H1 (cell line): ENCODE results near the gene ZNF680. TPM values are rescaled to one million over a fixed set of nuclear protein-coding genes. Genes with fewer than 3 reads are reported as not detected.

Experiments
- CTCF ChIA-PET: fragments of 300-600 bp; sonication (Branson Sonifier 250); formaldehyde crosslinking; loops from one replicate; lab custom pipeline; 2021; ENCODE audit not compliant: partially characterized antibody; lab: Charles Lee
- POLR2A ChIA-PET: fragments of 300-600 bp; sonication (Branson Sonifier 250); formaldehyde crosslinking; loops from one replicate; lab custom pipeline; 2021; ENCODE audit warnings: inconsistent platforms; ENCODE audit not compliant: partially characterized antibody; lab: Charles Lee
- DNase-seq, 2 experiments: peaks; one replicate each; pipeline versions ENCODE4 v3.0.0 to v3.0.0-alpha.2; 2010 to 2022; ENCODE audit warnings: low spot score in 2 of 2, low read depth in 1 of 2, mixed read lengths in 1 of 2
- FAIRE-seq: peaks from 2 replicates; lab custom pipeline; 2011; peaks lifted over from hg19 to GRCh38; lab: Jason Lieb, UNC
- H2AFZ ChIP-seq: 2 replicates; pipeline ENCODE4 v1.8.1; 2012; ENCODE audit warnings: low read length, inconsistent platforms
- H2AK5ac ChIP-seq: 2 replicates; pipeline ENCODE4 v1.6.1; 2013; ENCODE audit warnings: low read depth, low read length
- H2BK120ac ChIP-seq: replicated peaks from 2 replicates; pipeline ENCODE3; 2013; ENCODE audit warnings: low read depth, low read length, inconsistent platforms
- H2BK12ac ChIP-seq: 2 replicates; pipeline ENCODE4 v1.6.1; 2013; ENCODE audit warnings: low read depth, low read length
- H2BK15ac ChIP-seq: 2 replicates; pipeline ENCODE4 v1.6.1; 2013; ENCODE audit warnings: low read length
- H2BK20ac ChIP-seq: 2 replicates; pipeline ENCODE4 v1.6.1; 2013; ENCODE audit warnings: low read length
- H2BK5ac ChIP-seq: 2 replicates; pipeline ENCODE4 v1.6.1; 2013; ENCODE audit warnings: low read depth, low read length
- H3K14ac ChIP-seq: 2 replicates; pipeline ENCODE4 v1.6.1; 2013; ENCODE audit warnings: inconsistent platforms; ENCODE audit not compliant: insufficient read length
- H3K18ac ChIP-seq: 2 replicates; pipeline ENCODE4 v1.6.1; 2013; ENCODE audit warnings: low read length; ENCODE audit errors: extremely low read depth
- H3K23ac ChIP-seq: 2 replicates; pipeline ENCODE4 v1.6.1; 2013; ENCODE audit warnings: inconsistent platforms; ENCODE audit not compliant: insufficient read length
- H3K23me2 ChIP-seq: 2 replicates; pipeline ENCODE4 v1.6.1; 2013; ENCODE audit warnings: low read depth, low read length
- H3K27ac ChIP-seq: 2 replicates; pipeline ENCODE4 v1.6.1; 2011; ENCODE audit warnings: low read depth, low read length, inconsistent platforms
- H3K27me3 ChIP-seq, 4 experiments: replicated peaks in 1 of 4; 1 replicate in 1 of 4; 2 replicates in 3 of 4; pipeline versions ENCODE4 v1.6.1 to v1.8.1; 2011 to 2013; ENCODE audit warnings: low read length in 3 of 4, mild to moderate bottlenecking in 3 of 4, inconsistent platforms in 2 of 4, mixed read lengths in 2 of 4, moderate library complexity in 1 of 4; ENCODE audit not compliant: control insufficient read depth in 3 of 4, insufficient read depth in 3 of 4; ENCODE audit errors: extremely low read depth in 1 of 4
- H3K36me3 ChIP-seq, 4 experiments: 2 replicates each; pipeline versions ENCODE4 v1.6.1 to v1.8.1; 2011 to 2013; ENCODE audit warnings: mild to moderate bottlenecking in 4 of 4, low read length in 3 of 4, moderate library complexity in 2 of 4, control low read depth in 1 of 4, inconsistent platforms in 1 of 4; ENCODE audit not compliant: insufficient read depth in 4 of 4, control insufficient read depth in 2 of 4
- H3K4ac ChIP-seq: replicated peaks from 2 replicates; pipeline ENCODE3; 2013; ENCODE audit warnings: low read length, low read depth, mixed read lengths, inconsistent platforms; ENCODE audit not compliant: insufficient read length
- H3K4me1 ChIP-seq, 4 experiments: replicated peaks in 1 of 4; 1 replicate in 1 of 4; 2 replicates in 3 of 4; pipeline versions ENCODE4 v1.6.1 to v1.8.1; 2011 to 2013; ENCODE audit warnings: low read length in 3 of 4, inconsistent platforms in 2 of 4, mixed read lengths in 1 of 4; ENCODE audit not compliant: insufficient read depth in 4 of 4, control insufficient read depth in 3 of 4
- H3K4me2 ChIP-seq, 2 experiments: 2 replicates each; pipeline versions ENCODE4 v1.6.1 to v1.8.1; 2011 to 2013; ENCODE audit warnings: low read depth in 2 of 2, low read length in 2 of 2, control low read depth in 1 of 2, inconsistent platforms in 1 of 2, mild to moderate bottlenecking in 1 of 2; ENCODE audit not compliant: insufficient read depth in 1 of 2
- H3K4me3 ChIP-seq, 4 experiments: fragments of 200-600, 300-600 bp in 1 of 4; sonication (generic), shearing (Covaris generic), sonication (Bioruptor Twin) in 1 of 4; 2 replicates each; pipeline versions ENCODE4 v1.5.1 to v1.8.1; 2011 to 2016; ENCODE audit warnings: low read length in 4 of 4, low read depth in 3 of 4, control low read depth in 2 of 4, inconsistent platforms in 2 of 4, mild to moderate bottlenecking in 2 of 4, mixed read lengths in 1 of 4, moderate library complexity in 1 of 4; ENCODE audit not compliant: insufficient read depth in 2 of 4; ENCODE audit errors: extremely low read depth in 1 of 4
- H3K56ac ChIP-seq: replicated peaks from 2 replicates; pipeline ENCODE3; 2013; ENCODE audit warnings: low read depth, mild to moderate bottlenecking, mixed read lengths, low read length, inconsistent platforms; ENCODE audit not compliant: insufficient read length
- H3K79me1 ChIP-seq: 2 replicates; pipeline ENCODE4 v1.6.1; 2013; ENCODE audit warnings: low read depth, low read length, control low read depth
- H3K79me2 ChIP-seq, 2 experiments: 2 replicates each; pipeline versions ENCODE4 v1.6.1 to v1.8.1; 2012 to 2013; ENCODE audit warnings: low read length in 2 of 2, mild to moderate bottlenecking in 2 of 2, inconsistent platforms in 1 of 2; ENCODE audit not compliant: insufficient read depth in 2 of 2, control insufficient read depth in 1 of 2
- H3K9ac ChIP-seq, 4 experiments: replicated peaks in 1 of 4; 1 replicate in 1 of 4; 2 replicates in 3 of 4; pipeline versions ENCODE4 v1.6.1 to v1.8.1; 2011 to 2013; ENCODE audit warnings: low read depth in 3 of 4, low read length in 3 of 4, control low read depth in 2 of 4, mild to moderate bottlenecking in 2 of 4, moderate library complexity in 2 of 4, inconsistent platforms in 1 of 4; ENCODE audit errors: extremely low read depth in 1 of 4
- H3K9me3 ChIP-seq, 2 experiments: 2 replicates each; pipeline versions ENCODE4 v1.6.1 to v1.8.1; 2012 to 2013; ENCODE audit warnings: mild to moderate bottlenecking in 2 of 2, moderate library complexity in 2 of 2, control low read depth in 1 of 2, inconsistent platforms in 1 of 2, low read depth in 1 of 2, low read length in 1 of 2, mixed read lengths in 1 of 2; ENCODE audit not compliant: insufficient read depth in 2 of 2
- H4K20me1 ChIP-seq, 2 experiments: replicated peaks in 1 of 2; 2 replicates each; pipeline versions ENCODE3 to v1.8.1; 2011 to 2013; ENCODE audit warnings: inconsistent platforms in 2 of 2, low read length in 2 of 2, mild to moderate bottlenecking in 1 of 2; ENCODE audit not compliant: insufficient read depth in 2 of 2, control insufficient read depth in 1 of 2
- H4K5ac ChIP-seq: 2 replicates; pipeline ENCODE4 v1.6.1; 2013; ENCODE audit warnings: low read length, low read depth, mixed read lengths, inconsistent platforms; ENCODE audit not compliant: insufficient read length
- H4K8ac ChIP-seq: 2 replicates; pipeline ENCODE4 v1.8.0; 2013; ENCODE audit warnings: mild to moderate bottlenecking, moderate library complexity, low read length, inconsistent platforms; ENCODE audit not compliant: insufficient read depth; ENCODE audit errors: extremely low read depth
- H4K91ac ChIP-seq: replicated peaks from 2 replicates; pipeline ENCODE3; 2013; ENCODE audit warnings: low read length, mixed read lengths, inconsistent platforms; ENCODE audit not compliant: insufficient read length
- CREB1 ChIP-seq: IDR thresholded peaks from 2 replicates; pipeline ENCODE4 v1.6.1; 2012; ENCODE audit warnings: inconsistent platforms
- POLR2A ChIP-seq, 2 experiments: IDR thresholded peaks; 1 replicate in 1 of 2; 2 replicates in 1 of 2; pipeline ENCODE4 v1.6.1; 2011; ENCODE audit warnings: low read depth in 2 of 2, low read length in 2 of 2, mild to moderate bottlenecking in 2 of 2; ENCODE audit errors: control extremely low read depth in 1 of 2
- RNF2 ChIP-seq: fragments of 200-900, 300-1000 bp; sonication (generic); IDR thresholded peaks from 2 replicates; pipeline ENCODE4 v1.7.1; 2016; ENCODE audit warnings: borderline replicate concordance, low read depth, mild to moderate bottlenecking, antibody characterized with exemption, low read length; ENCODE audit not compliant: poor library complexity, severe bottlenecking; ENCODE audit errors: missing control alignments
- SIN3A ChIP-seq, 2 experiments: IDR thresholded peaks in 1 of 2; conservative IDR thresholded peaks in 1 of 2; 2 replicates each; pipeline ENCODE4 v1.6.1; 2011 to 2012; ENCODE audit warnings: low read length in 2 of 2, improper control_type of control experiment in 1 of 2, low read depth in 1 of 2, mild to moderate bottlenecking in 1 of 2
- SUZ12 ChIP-seq: fragments of 200-600 bp; sonication (generic); IDR thresholded peaks from 2 replicates; pipeline ENCODE4 v1.6.1; 2012; ENCODE audit warnings: mild to moderate bottlenecking, inconsistent platforms, low read length, moderate library complexity, mixed read lengths
- WGBS, 2 experiments: shearing (Covaris generic) in 1 of 2; methylation state at CpG; one replicate each; pipeline versions ENCODE4 v1.1.6 to v1.1.7; 2013 to 2015; ENCODE audit warnings: low lambda C conversion rate in 2 of 2, mixed read lengths in 2 of 2, inconsistent platforms in 1 of 2, low coverage in 1 of 2, missing lambda C conversion rate in 1 of 2; ENCODE audit not compliant: insufficient replicate concordance in 2 of 2, insufficient coverage in 1 of 2, insufficient read length in 1 of 2; ENCODE audit errors: extremely low coverage in 1 of 2, missing lambda C conversion rate in 1 of 2; 5-methylcytosine and 5-hydroxymethylcytosine counted together
- polyA plus RNA-seq, 7 experiments: library from polyadenylated mRNA; depleted of rRNA in 3 of 7; stranded (reverse) in 5 of 7; unstranded in 2 of 7; fragments of >200 nt in 5 of 7; fragments of 200-250 nt in 2 of 7; gene quantifications; 1 replicate in 5 of 7; 2 replicates in 1 of 7; 4 replicates in 1 of 7; pipeline versions ENCODE4 v1.2.1 to v1.2.3, GENCODE V29; 2011 to 2013; ENCODE audit warnings: missing spikeins in 2 of 7, mixed read lengths in 2 of 7
- total RNA-seq: library from RNA; stranded (reverse); fragmentation: NEBNext Ultra II Directional; extraction: Animal tissue kit (Norgen Biotek cat#: 25700); gene quantifications from 2 replicates; pipeline ENCODE4 v1.2.1, GENCODE V29; 2021
- TF ChIP-seq, protein P1 (sequence below): IDR thresholded peaks from 2 replicates; pipeline ENCODE4 v1.6.1; 2012; ENCODE audit warnings: inconsistent platforms

The ZNF680 gene
- total and polyA plus RNA-seq, 2 of the 8 experiments (the other 6 are each of a cell fraction or from before 2014, with no cell fraction given): 15.3 TPM; not detected in 1

DNA sequence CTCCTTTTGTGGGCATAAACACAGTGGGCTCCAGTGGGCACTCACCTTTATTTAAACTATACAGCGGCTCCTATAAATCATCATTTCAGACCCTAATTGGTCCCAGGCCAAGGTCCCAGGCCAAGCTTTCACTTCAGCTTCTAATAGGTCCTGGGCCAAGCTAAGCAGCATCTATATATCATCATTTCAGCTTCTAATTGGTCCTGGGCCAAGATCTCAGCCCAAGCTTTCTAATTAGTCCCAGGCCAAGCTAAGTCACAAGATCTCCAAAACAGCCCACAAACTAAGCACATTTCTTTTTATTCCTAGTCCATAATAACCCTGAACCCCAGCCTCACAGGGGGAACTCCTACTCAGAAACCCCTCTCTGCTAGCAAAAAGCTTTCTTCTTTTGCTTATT is 47.1 kb downstream of the ZNF680 start:
- Histone ChIP-seq H3K27ac (no peak overlapping the region), H2BK15ac (no peak overlapping the region), H3K4me1 (no peaks in the 10 kb centered on the region), H3K79me1 (no peaks in the 10 kb centered on the region), H2BK20ac (no peak overlapping the region), H3K4me2 (no peak overlapping the region), H2AFZ (no peak overlapping the region), H3K18ac (no peak overlapping the region), H4K5ac (no peak overlapping the region), H4K91ac (no peak overlapping the region), H3K14ac (no peak overlapping the region), H4K20me1 (no peaks in the 10 kb centered on the region), H3K79me2 (no peaks in the 10 kb centered on the region), H2BK12ac (no peak overlapping the region), H3K27me3 (no peaks in the 10 kb centered on the region), H4K8ac (no peak overlapping the region), H2BK120ac (no peak overlapping the region), H3K23me2 (no peaks in the 10 kb centered on the region), H3K36me3 (peaks cover 0 to 16% (median 0%) of the 10 kb centered on the region in 4 experiments; a peak in 2 of 8 replicates), H3K9ac (no peak overlapping the region), H3K4ac (no peak overlapping the region), H2AK5ac (no peak overlapping the region), H3K56ac (no peak overlapping the region), H2BK5ac (no peak overlapping the region), H3K23ac (no peak overlapping the region), H3K4me3 (no peak overlapping the region), H3K9me3 (peaks cover 17 to 48% of the 10 kb centered on the region in 2 experiments)
- POLR2A ChIA-PET: no interaction called here
- TF ChIP-seq, protein P1, sequence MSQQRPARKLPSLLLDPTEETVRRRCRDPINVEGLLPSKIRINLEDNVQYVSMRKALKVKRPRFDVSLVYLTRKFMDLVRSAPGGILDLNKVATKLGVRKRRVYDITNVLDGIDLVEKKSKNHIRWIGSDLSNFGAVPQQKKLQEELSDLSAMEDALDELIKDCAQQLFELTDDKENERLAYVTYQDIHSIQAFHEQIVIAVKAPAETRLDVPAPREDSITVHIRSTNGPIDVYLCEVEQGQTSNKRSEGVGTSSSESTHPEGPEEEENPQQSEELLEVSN: no peak
- TF ChIP-seq SUZ12: no peak
- no peak for TF ChIP-seq RNF2
- TF ChIP-seq POLR2A (IDR thresholded peaks at IDR 0.05; ENCODE audit: control extremely low read depth in 1 of 2, low read depth in 2 of 2, low read length in 2 of 2): no peak
- TF ChIP-seq CREB1: no peak
- no peak for TF ChIP-seq SIN3A (conservative IDR thresholded peaks at IDR 0.05 in 1 of 2, IDR thresholded peaks at IDR 0.05 in 1 of 2; ENCODE audit: low read depth in 1 of 2, low read length in 2 of 2)
- no peak for FAIRE-seq
- 83% methylated on average over 1 of the region's 1 CpG; no CpG with 5 or more reads in 1 of the 2 experiments for WGBS, 2 experiments
- CTCF ChIA-PET: interaction anchor here (0.6 to 0.9 kb wide), 2 partner anchors 28 to 64 kb away, joined by 3 to 4 read pairs; no protein-coding TSS in a partner anchor
- DNase-seq: no peak
